GM12892 (cell line): ENCODE measurements around the gene MROH8.
"Not testable (repeated sequence)": the region's sequence is repeated elsewhere in the genome, so short reads cannot be mapped to it uniquely, and the experiment has no call there.

ENCODE experiments used
- DNase-seq: peaks from one replicate; pipeline ENCODE4 v3.0.0; 2011; ENCODE audit not compliant: insufficient read length
- FAIRE-seq: peaks from 2 replicates; lab custom pipeline; 2011; peaks lifted over from hg19 to GRCh38; lab: Jason Lieb, UNC
- POLR2A ChIP-seq: IDR thresholded peaks from 2 replicates; pipeline ENCODE4 v1.6.1; 2011; ENCODE audit warnings: low read depth, low read length, control low read depth
- POLR2AphosphoS5 ChIP-seq: IDR thresholded peaks from 2 replicates; pipeline ENCODE4 v1.6.1; 2011; ENCODE audit warnings: low read depth, low read length, control low read depth
- TAF1 ChIP-seq: IDR thresholded peaks from 2 replicates; pipeline ENCODE4 v1.6.1; 2011; ENCODE audit warnings: low read depth, mild to moderate bottlenecking, control low read depth, low read length, borderline replicate concordance

The MROH8 gene

GRCh38 chr20:37147250-37147649 is 32.1 kb downstream of the MROH8 start:
- no peak for TF ChIP-seq POLR2AphosphoS5
- no peak for TF ChIP-seq TAF1
- TF ChIP-seq POLR2A = no peak
- FAIRE-seq (no peak), DNase-seq (no peak)

GRCh38 chr20:37144856-37145404 is 34.4 kb downstream of the MROH8 start:
- TF ChIP-seq POLR2A (no peak), TAF1 (no peak), POLR2AphosphoS5 (no peak)
- FAIRE-seq (no peak), DNase-seq (no peak)

GRCh38 chr20:37142708-37143107 is 36.6 kb downstream of the MROH8 start:
- FAIRE-seq (no peak), DNase-seq (no peak)
- TF ChIP-seq POLR2AphosphoS5 (no peak), TAF1 (no peak), POLR2A (no peak)

- FAIRE-seq (no peak), DNase-seq (no peak)
- TF ChIP-seq POLR2AphosphoS5 = no peak
- no peak for TF ChIP-seq TAF1
Observed at GRCh38 chr20:37137547-37137946, 41.8 kb downstream of the MROH8 start.

- TF ChIP-seq TAF1 (no peak), POLR2AphosphoS5 (no peak), POLR2A (no peak)
- no peak for DNase-seq
- FAIRE-seq = no peak
Observed at GRCh38 chr20:37133952-37134351, 45.4 kb downstream of the MROH8 start.

- DNase-seq (no peak), FAIRE-seq (no peak)
- no peak for TF ChIP-seq POLR2A
- TF ChIP-seq TAF1 = no peak
- TF ChIP-seq POLR2AphosphoS5 = no peak
Observed at GRCh38 chr20:37131486-37131885, 47.9 kb downstream of the MROH8 start.

GRCh38 chr20:37128803-37129202 is 50.5 kb downstream of the MROH8 start:
- no peak for FAIRE-seq
- DNase-seq = no peak
- TF ChIP-seq POLR2A (no peak), POLR2AphosphoS5 (no peak), TAF1 (no peak)

GRCh38 chr20:37126290-37126689 is 53.1 kb downstream of the MROH8 start:
- not testable (repeated sequence) for DNase-seq, FAIRE-seq

- DNase-seq = no peak
- no peak for FAIRE-seq
- no peak for TF ChIP-seq TAF1
- no peak for TF ChIP-seq POLR2AphosphoS5
- no peak for TF ChIP-seq POLR2A
Observed at GRCh38 chr20:37123441-37123840, 55.9 kb downstream of the MROH8 start.

- DNase-seq = no peak
- TF ChIP-seq POLR2AphosphoS5 = no peak
- TF ChIP-seq TAF1 = no peak
- no peak for TF ChIP-seq POLR2A
- FAIRE-seq = no peak
Observed at GRCh38 chr20:37120497-37120896, 58.9 kb downstream of the MROH8 start.

GRCh38 chr20:37119356-37120036 is 59.9 kb downstream of the MROH8 start:
- DNase-seq (no peak), FAIRE-seq (no peak)
- no peak for TF ChIP-seq POLR2AphosphoS5
- TF ChIP-seq TAF1 = no peak
- no peak for TF ChIP-seq POLR2A

GRCh38 chr20:37114012-37114411 is 65.3 kb downstream of the MROH8 start:
- TF ChIP-seq TAF1 = no peak
- no peak for TF ChIP-seq POLR2AphosphoS5
- no peak for TF ChIP-seq POLR2A
- no peak for DNase-seq
- no peak for FAIRE-seq

- no peak for TF ChIP-seq POLR2A
- TF ChIP-seq POLR2AphosphoS5 = no peak
- no peak for TF ChIP-seq TAF1
- no peak for FAIRE-seq
- DNase-seq = no peak
Observed at GRCh38 chr20:37111926-37112455, 67.4 kb downstream of the MROH8 start.
